ENCODE results near the gene GOLGA7B.
A peak's percentile ranks its signal among the peaks of the same experiment; 100 is the strongest.

Gene GOLGA7B

GRCh38 chr10:97849687-97850402 is at the start of gene GOLGA7B:
GOLGA7B (plus strand) TSS chr10:97849843; CDS start chr10:97850304, 461 bp downstream.
- Mint-ChIP-seq H3K4me1 (ENCODE audit: low read depth) (peaks cover 40% of the 10 kb centered on the region), H3K4me3 (peak within 1 kb of the TSS; percentile 78), H3K9me3 (no peaks in the 10 kb centered on the region), H3K27ac (peak within 1 kb of the TSS; percentile 67), H3K27me3 (no peaks in the 10 kb centered on the region), H3K36me3 (ENCODE audit: low read depth) (no peaks in the 10 kb centered on the region)

GRCh38 chr10:97800474-97800873 is 49.2 kb upstream of the GOLGA7B start:
- Mint-ChIP-seq H3K27me3 (peaks cover 3% of the 10 kb centered on the region), H3K4me3 (no peak overlapping the region), H3K9me3 (peaks cover 4% of the 10 kb centered on the region), H3K27ac (no peak overlapping the region), H3K4me1 (ENCODE audit: low read depth) (peaks cover 14% of the 10 kb centered on the region), H3K36me3 (ENCODE audit: low read depth) (no peaks in the 10 kb centered on the region)

- H3K27me3 Mint-ChIP-seq, result peaks cover 3% of the 10 kb centered on the region
- H3K9me3 Mint-ChIP-seq, result peaks cover 4% of the 10 kb centered on the region
- no peak overlapping the region for H3K4me3 Mint-ChIP-seq
- peaks cover 6% of the 10 kb centered on the region for H3K4me1 Mint-ChIP-seq (ENCODE audit: low read depth)
- H3K27ac Mint-ChIP-seq, result no peak overlapping the region
- no peaks in the 10 kb centered on the region for H3K36me3 Mint-ChIP-seq (ENCODE audit: low read depth)
Measured at GRCh38 chr10:97801422-97801821, 48.2 kb upstream of the GOLGA7B start.

- H3K27ac Mint-ChIP-seq, result no peak overlapping the region
- peaks cover 3% of the 10 kb centered on the region for H3K27me3 Mint-ChIP-seq
- no peaks in the 10 kb centered on the region for H3K9me3 Mint-ChIP-seq
- no peaks in the 10 kb centered on the region for H3K4me1 Mint-ChIP-seq (ENCODE audit: low read depth)
- no peaks in the 10 kb centered on the region for H3K36me3 Mint-ChIP-seq (ENCODE audit: low read depth)
- no peak overlapping the region for H3K4me3 Mint-ChIP-seq
Measured at GRCh38 chr10:97805096-97805884, 44.4 kb upstream of the GOLGA7B start.

DNA sequence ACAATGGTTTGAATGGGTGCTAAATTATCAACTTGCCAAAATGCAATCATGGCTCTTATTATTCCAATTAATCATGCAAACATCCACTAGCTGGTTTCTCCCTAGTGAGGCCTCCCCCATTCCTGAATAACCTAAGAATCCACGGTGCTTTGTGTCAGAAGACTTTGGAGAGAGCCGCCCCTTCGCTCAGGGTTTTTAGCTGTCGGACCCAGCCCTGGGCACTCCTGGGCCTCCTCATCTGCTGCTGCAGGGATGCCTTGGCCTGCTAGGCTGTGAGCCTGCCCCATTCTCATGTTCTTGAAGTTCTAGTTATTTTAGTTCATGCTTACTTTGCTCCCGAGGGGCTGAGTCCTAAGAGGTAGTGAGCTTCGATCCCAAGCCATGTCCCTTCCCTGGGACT is 43.7 kb upstream of the GOLGA7B start:
- H3K4me1 Mint-ChIP-seq (ENCODE audit: low read depth), result no peaks in the 10 kb centered on the region
- H3K27ac Mint-ChIP-seq, result no peak overlapping the region
- no peaks in the 10 kb centered on the region for H3K36me3 Mint-ChIP-seq (ENCODE audit: low read depth)
- H3K9me3 Mint-ChIP-seq, result no peaks in the 10 kb centered on the region
- H3K27me3 Mint-ChIP-seq, result peaks cover 3% of the 10 kb centered on the region
- no peak overlapping the region for H3K4me3 Mint-ChIP-seq

DNA sequence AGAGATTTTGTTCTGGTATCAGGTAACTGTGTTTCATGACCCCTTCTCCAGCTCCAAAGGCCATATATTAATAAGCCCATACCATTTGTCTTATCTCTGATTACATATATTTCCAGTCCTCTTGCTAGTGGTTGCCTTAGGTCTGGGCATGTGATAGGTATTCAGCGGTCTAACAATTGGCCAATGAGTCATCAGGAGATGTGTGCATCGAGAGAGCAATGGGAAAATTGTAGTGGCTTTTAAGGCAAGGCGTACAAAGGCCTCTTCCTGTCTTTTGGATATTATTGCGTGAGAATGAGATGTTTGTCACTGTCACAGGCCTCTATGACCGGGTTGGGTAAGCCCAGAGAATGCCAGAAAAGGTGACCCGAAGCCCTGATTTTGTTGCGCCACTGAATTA is 39.2 kb upstream of the GOLGA7B start:
- Mint-ChIP-seq H3K27me3 (peaks cover 3% of the 10 kb centered on the region), H3K4me3 (no peak overlapping the region), H3K36me3 (ENCODE audit: low read depth) (no peaks in the 10 kb centered on the region), H3K9me3 (no peaks in the 10 kb centered on the region), H3K27ac (no peak overlapping the region), H3K4me1 (ENCODE audit: low read depth) (no peaks in the 10 kb centered on the region)

- Mint-ChIP-seq H3K36me3 (ENCODE audit: low read depth) (no peaks in the 10 kb centered on the region), H3K4me1 (ENCODE audit: low read depth) (no peaks in the 10 kb centered on the region), H3K27ac (no peak overlapping the region), H3K9me3 (no peaks in the 10 kb centered on the region), H3K4me3 (no peak overlapping the region), H3K27me3 (peaks cover 3% of the 10 kb centered on the region)
Measured at GRCh38 chr10:97811958-97812357, 37.7 kb upstream of the GOLGA7B start.

- Mint-ChIP-seq H3K36me3 (ENCODE audit: low read depth) (no peaks in the 10 kb centered on the region), H3K9me3 (no peaks in the 10 kb centered on the region), H3K27ac (no peak overlapping the region), H3K27me3 (peaks cover 3% of the 10 kb centered on the region), H3K4me1 (ENCODE audit: low read depth) (no peaks in the 10 kb centered on the region), H3K4me3 (no peak overlapping the region)
Measured at GRCh38 chr10:97812696-97813095, 36.9 kb upstream of the GOLGA7B start.

DNA sequence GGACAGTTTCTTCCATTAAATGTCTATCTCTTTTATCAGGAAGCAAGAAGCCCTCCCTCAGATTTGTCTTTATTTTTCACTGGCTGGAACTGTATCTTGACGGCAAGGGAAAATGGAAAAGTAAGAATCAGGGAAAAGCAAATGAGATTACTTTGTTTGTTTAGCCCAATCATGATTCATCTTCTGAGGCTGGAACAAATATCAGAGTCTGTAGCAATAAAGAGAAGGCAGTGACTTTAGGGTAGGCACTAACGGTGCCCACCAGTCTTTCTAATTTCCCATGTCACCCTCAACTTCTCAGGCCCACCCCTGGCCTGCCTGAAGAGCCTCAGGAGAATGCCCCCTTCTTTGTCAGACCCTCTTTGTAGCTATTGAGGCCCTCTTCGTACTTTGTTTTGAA is 36.3 kb upstream of the GOLGA7B start:
- Mint-ChIP-seq H3K27ac (no peak overlapping the region), H3K36me3 (ENCODE audit: low read depth) (no peaks in the 10 kb centered on the region), H3K27me3 (peaks cover 3% of the 10 kb centered on the region), H3K4me3 (no peak overlapping the region), H3K9me3 (no peaks in the 10 kb centered on the region), H3K4me1 (ENCODE audit: low read depth) (no peaks in the 10 kb centered on the region)

DNA sequence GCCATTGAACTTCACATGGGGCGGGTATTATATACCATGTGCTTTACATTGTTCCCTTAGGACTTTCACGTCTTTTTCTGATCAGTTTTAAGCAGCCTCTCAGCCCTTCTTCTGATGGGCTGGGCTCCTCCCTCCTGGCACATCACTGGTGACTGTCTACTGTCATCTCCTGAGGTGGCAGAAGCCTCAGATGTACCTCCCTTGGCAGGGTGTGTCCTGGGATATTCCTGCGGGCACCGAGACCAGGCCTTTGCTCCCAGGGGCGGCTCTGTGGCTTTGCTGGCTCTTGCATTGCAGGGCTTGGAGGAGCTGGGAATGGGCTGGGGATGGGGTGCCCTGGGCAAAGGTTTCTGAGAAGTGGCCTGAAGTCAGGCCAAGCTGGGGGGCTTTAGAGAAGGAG is 34.6 kb upstream of the GOLGA7B start:
- H3K27ac Mint-ChIP-seq, result no peak overlapping the region
- no peaks in the 10 kb centered on the region for H3K9me3 Mint-ChIP-seq
- peaks cover 3% of the 10 kb centered on the region for H3K27me3 Mint-ChIP-seq
- H3K36me3 Mint-ChIP-seq (ENCODE audit: low read depth), result no peaks in the 10 kb centered on the region
- no peak overlapping the region for H3K4me3 Mint-ChIP-seq
- no peaks in the 10 kb centered on the region for H3K4me1 Mint-ChIP-seq (ENCODE audit: low read depth)

DNA sequence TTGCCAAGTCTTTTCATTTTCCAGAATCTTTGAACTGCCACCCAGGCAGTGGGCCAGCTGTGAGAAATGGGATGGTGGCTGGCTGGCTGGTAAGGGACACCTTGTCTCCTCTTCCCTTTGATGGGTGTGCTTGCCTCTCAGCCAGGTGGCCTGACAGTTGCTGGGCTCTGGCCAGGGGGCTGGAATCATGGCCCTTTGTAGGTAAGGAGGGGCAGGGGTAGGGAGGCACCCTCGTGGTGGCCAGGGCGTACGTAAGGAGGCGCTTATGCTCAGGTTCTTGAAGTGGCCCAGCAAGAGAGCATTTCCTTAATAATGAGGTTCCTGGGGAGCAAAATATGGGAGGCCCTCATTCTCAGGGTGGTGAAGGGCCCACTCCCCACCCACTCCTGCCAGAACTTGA is 33.0 kb upstream of the GOLGA7B start:
- Mint-ChIP-seq H3K4me1 (ENCODE audit: low read depth) (no peaks in the 10 kb centered on the region), H3K9me3 (no peaks in the 10 kb centered on the region), H3K36me3 (ENCODE audit: low read depth) (no peaks in the 10 kb centered on the region), H3K27ac (no peak overlapping the region), H3K27me3 (peaks cover 3% of the 10 kb centered on the region), H3K4me3 (no peak overlapping the region)

- Mint-ChIP-seq H3K27ac (no peak overlapping the region), H3K9me3 (no peaks in the 10 kb centered on the region), H3K36me3 (ENCODE audit: low read depth) (no peaks in the 10 kb centered on the region), H3K27me3 (no peaks in the 10 kb centered on the region), H3K4me1 (ENCODE audit: low read depth) (no peaks in the 10 kb centered on the region), H3K4me3 (no peak overlapping the region)
Measured at GRCh38 chr10:97818572-97818971, 31.1 kb upstream of the GOLGA7B start.

DNA sequence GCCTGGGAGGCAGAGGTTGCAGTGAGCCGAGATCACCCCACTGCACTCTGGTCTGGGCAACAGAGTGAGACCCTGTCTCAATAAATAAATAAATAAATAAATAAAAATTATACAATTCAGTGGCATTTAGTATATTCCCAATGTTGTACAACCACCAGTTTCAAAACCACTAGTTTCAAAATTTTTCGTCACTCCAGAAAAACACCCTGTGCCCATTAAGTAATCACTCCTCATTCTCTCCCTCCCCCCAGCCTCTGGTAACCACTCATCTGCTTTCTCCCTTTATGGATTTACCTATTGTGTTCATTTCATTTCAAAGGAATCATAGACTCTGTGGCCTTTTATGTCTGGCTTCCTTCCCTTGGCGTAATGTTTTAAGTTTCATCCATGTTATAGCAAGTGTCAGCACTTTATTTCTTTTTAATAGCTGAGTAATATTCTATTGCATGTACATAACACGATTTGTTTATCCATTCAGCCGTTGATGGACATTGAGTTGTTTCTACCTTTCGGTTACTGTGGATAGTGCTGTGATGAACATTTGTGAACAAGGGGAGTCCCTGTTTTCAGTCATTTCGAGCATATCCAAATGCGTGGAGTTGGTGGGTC is 29.4 kb upstream of the GOLGA7B start:
- Mint-ChIP-seq H3K36me3 (ENCODE audit: low read depth) (no peaks in the 10 kb centered on the region), H3K27ac (no peak overlapping the region), H3K4me3 (no peak overlapping the region), H3K27me3 (no peaks in the 10 kb centered on the region), H3K9me3 (no peaks in the 10 kb centered on the region), H3K4me1 (ENCODE audit: low read depth) (no peaks in the 10 kb centered on the region)

- Mint-ChIP-seq H3K4me3 (no peak overlapping the region), H3K27ac (no peak overlapping the region), H3K4me1 (ENCODE audit: low read depth) (no peaks in the 10 kb centered on the region), H3K9me3 (no peaks in the 10 kb centered on the region), H3K36me3 (ENCODE audit: low read depth) (no peaks in the 10 kb centered on the region), H3K27me3 (no peaks in the 10 kb centered on the region)
Measured at GRCh38 chr10:97821308-97822038, 28.2 kb upstream of the GOLGA7B start.

DNA sequence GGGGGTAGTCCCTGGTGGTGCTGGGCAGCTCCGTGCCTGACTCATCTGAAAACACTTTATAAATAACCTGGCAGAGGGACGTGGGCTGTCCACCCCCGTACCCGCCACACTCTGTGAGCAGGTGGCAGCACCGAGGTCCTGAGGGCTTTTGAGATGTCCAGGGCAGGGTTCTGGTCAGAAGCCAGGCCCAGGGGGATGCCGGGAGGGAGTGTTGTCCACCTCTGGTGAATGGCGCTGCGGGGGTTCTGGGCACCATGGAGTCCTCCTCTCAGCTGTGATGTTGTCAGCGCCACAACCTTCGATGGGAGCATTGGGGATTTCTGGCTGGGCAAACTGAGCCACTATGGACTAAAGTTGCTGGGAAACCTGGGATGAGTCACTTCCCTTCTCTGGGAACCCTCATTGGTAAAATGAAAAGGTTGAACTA is 27.4 kb upstream of the GOLGA7B start:
- H3K4me3 Mint-ChIP-seq, result no peak overlapping the region
- no peak overlapping the region for H3K27ac Mint-ChIP-seq
- H3K36me3 Mint-ChIP-seq (ENCODE audit: low read depth), result no peaks in the 10 kb centered on the region
- H3K9me3 Mint-ChIP-seq, result no peaks in the 10 kb centered on the region
- H3K27me3 Mint-ChIP-seq, result no peaks in the 10 kb centered on the region
- no peaks in the 10 kb centered on the region for H3K4me1 Mint-ChIP-seq (ENCODE audit: low read depth)

Data from stimulated activated naive CD8-positive, alpha-beta T cell treated with anti-CD3 and anti-CD28 coated beads, Interleukin-15, Interleukin-2, amounts not matched to agents 100 ng/mL and 50 ng/mL, for 24 hours (primary cell).